ENCODE measurements around the gene AGGF1. TPM values are rescaled to one million over a fixed set of nuclear protein-coding genes. Genes with fewer than 3 reads are reported as not detected.
"Not testable (repeated sequence)": the region's sequence is repeated elsewhere in the genome, so short reads cannot be mapped to it uniquely, and the experiment has no call there.

AGGF1 gene
- total RNA-seq, 1 donor from 2014 or later: 22.3 TPM

- no peaks in the 10 kb centered on the region for H3K27me3 ChIP-seq
- peak overlapping the region; percentile 38 for H3K4me3 ChIP-seq
- H3K4me1 ChIP-seq: peaks cover 5% of the 10 kb centered on the region
- intact Hi-C loops (cut with DNase I): no loop called here
- no peaks in the 10 kb centered on the region for H3K9me3 ChIP-seq
- peak; percentile 61 for TF ChIP-seq CTCF (IDR thresholded peaks at IDR 0.05)
- H3K36me3 ChIP-seq: no peaks in the 10 kb centered on the region
- peak; percentile 94 for ATAC-seq
- peak; percentile 84 for DNase-seq
- no peak overlapping the region for H3K27ac ChIP-seq
Observed at GRCh38 chr5:77076961-77077828, 47.0 kb downstream of the AGGF1 start.

GRCh38 chr5:77077829-77078176, 47.6 kb downstream of the AGGF1 start:
- H3K27ac ChIP-seq: no peak overlapping the region
- ATAC-seq: no peak

GRCh38 chr5:77080479-77080878, 50.3 kb downstream of the AGGF1 start:
- H3K4me1 ChIP-seq; intact Hi-C loops (cut with DNase I); H3K9me3 ChIP-seq; H3K4me3 ChIP-seq; DNase-seq; H3K27ac ChIP-seq; ATAC-seq; H3K27me3 ChIP-seq; H3K36me3 ChIP-seq: not testable (repeated sequence)

More at GRCh38 chr5:77077829-77078176, 47.6 kb downstream of the AGGF1 start:
- peaks cover 5% of the 10 kb centered on the region for H3K4me1 ChIP-seq
- peak overlapping the region; percentile 38 for H3K4me3 ChIP-seq
- no peak for DNase-seq
- H3K9me3 ChIP-seq: no peaks in the 10 kb centered on the region
- intact Hi-C loops (cut with DNase I): no loop called here
- H3K27me3 ChIP-seq: no peaks in the 10 kb centered on the region
- H3K36me3 ChIP-seq: no peaks in the 10 kb centered on the region
- no peak for TF ChIP-seq CTCF (IDR thresholded peaks at IDR 0.05)

- DNase-seq (no peak), ATAC-seq (no peak)
- intact Hi-C loops (cut with DNase I): no loop called here
- Histone ChIP-seq H3K4me1 (peaks cover 7% of the 10 kb centered on the region), H3K36me3 (no peaks in the 10 kb centered on the region), H3K27me3 (no peaks in the 10 kb centered on the region), H3K9me3 (no peaks in the 10 kb centered on the region), H3K27ac (no peak overlapping the region), H3K4me3 (no peak overlapping the region)
- no peak for TF ChIP-seq CTCF (IDR thresholded peaks at IDR 0.05)
Observed at GRCh38 chr5:77080905-77081304, 50.7 kb downstream of the AGGF1 start.

- Histone ChIP-seq H3K27ac (no peak overlapping the region), H3K27me3 (no peaks in the 10 kb centered on the region)
- no peak for ATAC-seq
Observed at GRCh38 chr5:77082280-77082679, 52.1 kb downstream of the AGGF1 start.

More at GRCh38 chr5:77082280-77082679, 52.1 kb downstream of the AGGF1 start:
- Histone ChIP-seq H3K36me3 (no peaks in the 10 kb centered on the region), H3K9me3 (no peaks in the 10 kb centered on the region), H3K4me1 (peaks cover 8% of the 10 kb centered on the region), H3K4me3 (no peak overlapping the region)
- intact Hi-C loops (cut with DNase I): no loop called here
- DNase-seq: no peak
- no peak for TF ChIP-seq CTCF (IDR thresholded peaks at IDR 0.05)
